CD4-positive, alpha-beta T cell treated with Interleukin-12 subunit alpha and Interleukin-12 subunit beta, for 1 hour (primary cell): ENCODE results near the gene ARAP1.

ENCODE experiments used
- DNase-seq: peaks from one replicate; pipeline ENCODE4 v3.0.0-alpha.2; 2020

The ARAP1 gene

GRCh38 chr11:72779495-72780128 is 27.4 kb upstream of the ARAP1 start:
- DNase-seq: no peak

GRCh38 chr11:72778535-72779494 is 26.6 kb upstream of the ARAP1 start:
- no peak for DNase-seq

- no peak for DNase-seq
Measured at GRCh38 chr11:72777755-72778278, 25.6 kb upstream of the ARAP1 start.

GRCh38 chr11:72776844-72777754 is 24.9 kb upstream of the ARAP1 start:
- DNase-seq: no peak

- DNase-seq: no peak
Measured at GRCh38 chr11:72776117-72776843, 24.1 kb upstream of the ARAP1 start.

GRCh38 chr11:72775288-72776110 is 23.3 kb upstream of the ARAP1 start:
- no peak for DNase-seq

- no peak for DNase-seq
Measured at GRCh38 chr11:72774499-72774898, 22.3 kb upstream of the ARAP1 start.

GRCh38 chr11:72773696-72774095 is 21.5 kb upstream of the ARAP1 start:
- DNase-seq: no peak

- DNase-seq: no peak
Measured at GRCh38 chr11:72773291-72773690, 21.1 kb upstream of the ARAP1 start.

GRCh38 chr11:72772059-72772458 is 19.9 kb upstream of the ARAP1 start:
- no peak for DNase-seq

- DNase-seq: no peak
Measured at GRCh38 chr11:72771507-72771906, 19.3 kb upstream of the ARAP1 start.

GRCh38 chr11:72770799-72771198 is 18.6 kb upstream of the ARAP1 start:
- DNase-seq: no peak

- DNase-seq: no peak
Measured at GRCh38 chr11:72769680-72770079, 17.5 kb upstream of the ARAP1 start.

- DNase-seq: no peak
Measured at GRCh38 chr11:72768581-72768980, 16.4 kb upstream of the ARAP1 start.

GRCh38 chr11:72767203-72768062 is 15.2 kb upstream of the ARAP1 start:
- no peak for DNase-seq

GRCh38 chr11:72766152-72766902 is 14.1 kb upstream of the ARAP1 start:
- DNase-seq: no peak

GRCh38 chr11:72764503-72764902 is 12.3 kb upstream of the ARAP1 start:
- no peak for DNase-seq

- no peak for DNase-seq
Measured at GRCh38 chr11:72763823-72764222, 11.6 kb upstream of the ARAP1 start.

GRCh38 chr11:72762641-72763304 is 10.6 kb upstream of the ARAP1 start:
- no peak for DNase-seq
